ENCODE measurements around the gene MGAT4D.

MGAT4D gene

GRCh38 chr4:140497405-140497746 is 717 bp downstream of the MGAT4D start:
- no peaks in the 10 kb centered on the region for H3K27me3 ChIP-seq (ENCODE audit: insufficient read depth, low read depth)
- no peak for TF ChIP-seq CTCF (conservative IDR thresholded peaks at IDR 0.05; ENCODE audit: low read depth, low read length)
- H3K27ac ChIP-seq, result no peak overlapping the region
- H3K4me2 ChIP-seq, result no peak overlapping the region
- no peak overlapping the region for H2AFZ ChIP-seq (ENCODE audit: low read depth)
- H3K4me3 ChIP-seq (IDR thresholded peaks at IDR 0.05; ENCODE audit: insufficient read depth, low read depth, low read length), result no peak overlapping the region
- H3K4me1 ChIP-seq (ENCODE audit: low read depth, poor library complexity, severe bottlenecking), result no peaks in the 10 kb centered on the region
- no peaks in the 10 kb centered on the region for H3K79me2 ChIP-seq (ENCODE audit: insufficient read depth, low read depth)
- no peaks in the 10 kb centered on the region for H4K20me1 ChIP-seq (ENCODE audit: insufficient read depth)
- H3K36me3 ChIP-seq (ENCODE audit: insufficient read depth), result no peaks in the 10 kb centered on the region
- no peak overlapping the region for H3K9ac ChIP-seq

GRCh38 chr4:140485939-140486338 is 12.2 kb downstream of the MGAT4D start:
- no peak for TF ChIP-seq CTCF (conservative IDR thresholded peaks at IDR 0.05; ENCODE audit: low read depth, low read length)

GRCh38 chr4:140483445-140483844 is 14.6 kb downstream of the MGAT4D start:
- H3K27ac ChIP-seq, result no peak overlapping the region
- no peaks in the 10 kb centered on the region for H3K36me3 ChIP-seq (ENCODE audit: insufficient read depth)

More at GRCh38 chr4:140485939-140486338, 12.2 kb downstream of the MGAT4D start:
- no peaks in the 10 kb centered on the region for H4K20me1 ChIP-seq (ENCODE audit: insufficient read depth)
- no peak overlapping the region for H3K27ac ChIP-seq
- no peak overlapping the region for H3K4me3 ChIP-seq (IDR thresholded peaks at IDR 0.05; ENCODE audit: insufficient read depth, low read depth, low read length)
- no peaks in the 10 kb centered on the region for H3K27me3 ChIP-seq (ENCODE audit: insufficient read depth, low read depth)
- H3K4me2 ChIP-seq, result no peak overlapping the region
- no peak overlapping the region for H2AFZ ChIP-seq (ENCODE audit: low read depth)
- no peaks in the 10 kb centered on the region for H3K36me3 ChIP-seq (ENCODE audit: insufficient read depth)
- no peaks in the 10 kb centered on the region for H3K4me1 ChIP-seq (ENCODE audit: low read depth, poor library complexity, severe bottlenecking)
- H3K9ac ChIP-seq, result no peak overlapping the region
- no peaks in the 10 kb centered on the region for H3K79me2 ChIP-seq (ENCODE audit: insufficient read depth, low read depth)

GRCh38 chr4:140472156-140472555 is 25.9 kb downstream of the MGAT4D start:
- no peak overlapping the region for H3K4me2 ChIP-seq
- TF ChIP-seq CTCF (conservative IDR thresholded peaks at IDR 0.05; ENCODE audit: low read depth, low read length), result no peak
- no peak overlapping the region for H3K4me3 ChIP-seq (IDR thresholded peaks at IDR 0.05; ENCODE audit: insufficient read depth, low read depth, low read length)
- H3K79me2 ChIP-seq (ENCODE audit: insufficient read depth, low read depth), result no peaks in the 10 kb centered on the region
- H3K36me3 ChIP-seq (ENCODE audit: insufficient read depth), result no peaks in the 10 kb centered on the region
- H4K20me1 ChIP-seq (ENCODE audit: insufficient read depth), result no peaks in the 10 kb centered on the region
- no peak overlapping the region for H2AFZ ChIP-seq (ENCODE audit: low read depth)
- no peaks in the 10 kb centered on the region for H3K4me1 ChIP-seq (ENCODE audit: low read depth, poor library complexity, severe bottlenecking)
- H3K9ac ChIP-seq, result no peak overlapping the region
- H3K27me3 ChIP-seq (ENCODE audit: insufficient read depth, low read depth), result no peaks in the 10 kb centered on the region
- no peak overlapping the region for H3K27ac ChIP-seq

More at GRCh38 chr4:140483445-140483844, 14.6 kb downstream of the MGAT4D start:
- H4K20me1 ChIP-seq (ENCODE audit: insufficient read depth), result no peaks in the 10 kb centered on the region
- no peak overlapping the region for H3K4me3 ChIP-seq (IDR thresholded peaks at IDR 0.05; ENCODE audit: insufficient read depth, low read depth, low read length)
- H3K27me3 ChIP-seq (ENCODE audit: insufficient read depth, low read depth), result no peaks in the 10 kb centered on the region
- TF ChIP-seq CTCF (conservative IDR thresholded peaks at IDR 0.05; ENCODE audit: low read depth, low read length), result no peak
- no peak overlapping the region for H3K4me2 ChIP-seq
- no peaks in the 10 kb centered on the region for H3K79me2 ChIP-seq (ENCODE audit: insufficient read depth, low read depth)
- no peaks in the 10 kb centered on the region for H3K4me1 ChIP-seq (ENCODE audit: low read depth, poor library complexity, severe bottlenecking)
- H2AFZ ChIP-seq (ENCODE audit: low read depth), result no peak overlapping the region
- no peak overlapping the region for H3K9ac ChIP-seq

All from KMS-11 (cell line).